ENCODE measurements around the gene CMC2.

Gene CMC2

DNA sequence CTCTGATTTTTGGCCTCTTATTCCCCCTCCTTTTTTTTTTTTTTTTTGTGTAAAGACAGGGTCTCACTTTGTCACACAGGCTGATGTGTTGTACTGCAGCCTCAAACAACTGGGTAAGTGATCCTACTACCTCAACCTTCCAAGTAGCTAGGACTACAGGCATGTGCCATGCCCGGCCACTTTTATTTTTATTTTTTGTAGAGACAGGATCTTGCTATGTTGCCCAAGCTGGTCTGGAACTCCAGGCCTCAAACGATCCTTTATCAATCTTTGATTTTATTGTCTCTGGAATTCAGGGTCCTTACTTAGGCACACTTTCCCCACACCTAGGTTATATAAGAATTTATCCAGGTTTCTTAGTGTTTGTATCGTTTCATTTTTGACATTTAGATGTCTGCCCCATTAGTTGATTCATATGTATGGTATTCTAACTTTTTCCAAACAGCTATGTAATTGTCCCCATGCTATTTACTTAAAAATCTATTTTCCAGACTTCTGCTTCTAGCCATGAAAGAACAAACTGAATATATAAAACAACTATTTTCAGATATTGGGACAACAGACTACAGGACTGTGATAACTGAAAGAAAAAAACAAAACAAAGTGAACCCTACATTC is 13.9 kb downstream of the CMC2 start:
- Histone ChIP-seq H3K36me3 (ENCODE audit: control insufficient read depth in 1 of 2, insufficient read depth in 2 of 2, low read length in 2 of 2) (peaks cover 4 to 7% of the 10 kb centered on the region in 2 experiments), H3K9ac (ENCODE audit: low read length) (no peak overlapping the region), H3K23ac (ENCODE audit: low read length) (no peak overlapping the region), H2AFZ (ENCODE audit: insufficient read depth, low read length, poor library complexity) (no peak overlapping the region), H3K4me2 (ENCODE audit: low read length) (peak overlapping the region; percentile 18), H4K12ac (ENCODE audit: low read depth, low read length) (no peak overlapping the region), H3K4me1 (ENCODE audit: control insufficient read depth in 1 of 2, insufficient read depth in 2 of 2, low read length in 2 of 2) (peaks cover 7% of the 10 kb centered on the region in 2 experiments), H4K91ac (ENCODE audit: low read depth, low read length) (peak overlapping the region; percentile 68), H2AK5ac (ENCODE audit: low read length) (no peak overlapping the region), H3K79me1 (ENCODE audit: low read length) (peaks cover 5% of the 10 kb centered on the region), H3K27ac (ENCODE audit: low read depth, low read length) (peak overlapping the region; percentile 90), H3K4ac (ENCODE audit: low read depth, low read length) (peak overlapping the region; percentile 36), H3K18ac (ENCODE audit: low read length) (no peak overlapping the region), H4K8ac (ENCODE audit: low read depth, low read length) (no peak overlapping the region), H3K27me3 (ENCODE audit: insufficient read depth, low read length) (no peaks in the 10 kb centered on the region), H2BK5ac (ENCODE audit: low read depth, low read length, poor library complexity) (peak overlapping the region; percentile 76), H3K79me2 (ENCODE audit: control insufficient read depth, insufficient read depth, low read length, poor library complexity) (peaks cover 5% of the 10 kb centered on the region), H2BK120ac (ENCODE audit: insufficient read depth, low read length, poor library complexity) (no peak overlapping the region), H3K4me3 (ENCODE audit: low read depth, low read length) (no peak overlapping the region), H2BK12ac (ENCODE audit: low read length) (no peak overlapping the region), H3K9me3 (ENCODE audit: insufficient read depth, low read depth, low read length) (no peaks in the 10 kb centered on the region), H3K14ac (ENCODE audit: low read length) (no peak overlapping the region)
- DNase-seq: peak in 1 of 2 donors; percentile 69
- WGBS (ENCODE audit: extremely low coverage, insufficient coverage, insufficient read length): no CpG with 5 or more reads among the region's 3 CpGs

DNA sequence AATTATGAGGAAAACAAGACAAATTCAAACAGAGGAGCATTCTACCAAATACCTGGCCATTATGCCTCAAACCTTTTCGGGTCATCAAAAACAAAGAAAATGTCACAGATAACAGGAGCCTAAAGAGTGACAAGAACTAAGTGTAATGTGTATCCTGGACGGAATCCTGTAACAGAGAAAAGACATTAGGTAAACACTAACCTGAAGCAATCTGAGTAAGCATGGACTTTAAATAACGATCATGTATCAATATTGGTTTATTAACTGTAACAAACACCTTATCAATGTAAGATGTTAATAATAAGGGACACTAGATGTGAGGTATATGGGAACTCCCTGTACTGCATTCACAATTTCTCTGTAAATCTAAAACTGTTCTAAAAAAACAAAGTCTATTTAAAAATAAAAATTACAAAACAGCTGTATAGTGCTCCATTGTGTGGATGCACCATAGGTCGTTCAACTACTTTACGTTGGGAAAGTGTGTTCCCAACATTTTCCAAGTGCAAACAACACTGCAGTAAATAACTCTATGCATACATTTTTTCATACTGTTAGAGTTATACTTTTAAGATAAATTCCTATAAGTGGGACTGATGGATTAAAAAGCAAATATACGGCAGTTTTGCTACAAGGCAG is 14.8 kb downstream of the CMC2 start:
- H2AK5ac ChIP-seq (ENCODE audit: low read length): no peak overlapping the region
- no peaks in the 10 kb centered on the region for H3K27me3 ChIP-seq (ENCODE audit: insufficient read depth, low read length)
- no peaks in the 10 kb centered on the region for H3K9me3 ChIP-seq (ENCODE audit: insufficient read depth, low read depth, low read length)
- peak overlapping the region; percentile 90 for H3K27ac ChIP-seq (ENCODE audit: low read depth, low read length)
- no peak overlapping the region for H2BK120ac ChIP-seq (ENCODE audit: insufficient read depth, low read length, poor library complexity)
- H4K91ac ChIP-seq (ENCODE audit: low read depth, low read length): no peak overlapping the region
- H3K4me1 ChIP-seq (ENCODE audit: control insufficient read depth in 1 of 2, insufficient read depth in 2 of 2, low read length in 2 of 2): peaks cover 7% of the 10 kb centered on the region in 2 experiments
- H3K79me2 ChIP-seq (ENCODE audit: control insufficient read depth, insufficient read depth, low read length, poor library complexity): peaks cover 5% of the 10 kb centered on the region
- H3K9ac ChIP-seq (ENCODE audit: low read length): no peak overlapping the region
- no peak overlapping the region for H4K8ac ChIP-seq (ENCODE audit: low read depth, low read length)
- no peak overlapping the region for H3K14ac ChIP-seq (ENCODE audit: low read length)
- no peak for DNase-seq
- peaks cover 4 to 7% of the 10 kb centered on the region in 2 experiments for H3K36me3 ChIP-seq (ENCODE audit: control insufficient read depth in 1 of 2, insufficient read depth in 2 of 2, low read length in 2 of 2)
- H3K4me3 ChIP-seq (ENCODE audit: low read depth, low read length): no peak overlapping the region
- no peak overlapping the region for H2BK5ac ChIP-seq (ENCODE audit: low read depth, low read length, poor library complexity)
- H2BK12ac ChIP-seq (ENCODE audit: low read length): no peak overlapping the region
- H3K18ac ChIP-seq (ENCODE audit: low read length): no peak overlapping the region
- H3K4ac ChIP-seq (ENCODE audit: low read depth, low read length): no peak overlapping the region
- WGBS (ENCODE audit: extremely low coverage, insufficient coverage, insufficient read length): no CpG with 5 or more reads among the region's 6 CpGs
- H3K23ac ChIP-seq (ENCODE audit: low read length): no peak overlapping the region
- peaks cover 5% of the 10 kb centered on the region for H3K79me1 ChIP-seq (ENCODE audit: low read length)
- no peak overlapping the region for H4K12ac ChIP-seq (ENCODE audit: low read depth, low read length)
- no peak overlapping the region for H2AFZ ChIP-seq (ENCODE audit: insufficient read depth, low read length, poor library complexity)
- H3K4me2 ChIP-seq (ENCODE audit: low read length): no peak overlapping the region

DNA sequence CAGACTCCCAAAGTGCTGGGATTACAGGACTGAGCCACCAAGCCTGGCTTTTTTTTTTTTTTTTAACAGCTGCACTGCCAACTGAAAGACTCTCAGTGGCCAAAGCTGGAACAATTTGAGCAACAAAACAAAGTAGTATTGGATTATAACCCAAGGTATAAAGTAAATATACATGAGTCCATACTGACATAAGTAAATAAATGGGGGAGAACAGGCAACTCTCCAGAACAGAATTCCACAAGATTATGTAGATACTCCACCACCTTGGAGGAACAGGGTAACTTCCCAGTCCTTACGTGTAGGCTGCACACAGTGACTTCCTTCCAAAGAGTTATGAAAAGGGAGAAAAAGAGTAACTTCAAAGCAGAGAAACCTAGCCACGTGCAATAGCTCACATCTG is 15.7 kb downstream of the CMC2 start:
- peaks cover 5% of the 10 kb centered on the region for H3K79me2 ChIP-seq (ENCODE audit: control insufficient read depth, insufficient read depth, low read length, poor library complexity)
- H3K36me3 ChIP-seq (ENCODE audit: control insufficient read depth in 1 of 2, insufficient read depth in 2 of 2, low read length in 2 of 2): peaks cover 4 to 7% of the 10 kb centered on the region in 2 experiments
- H4K8ac ChIP-seq (ENCODE audit: low read depth, low read length): peak overlapping the region; percentile 10
- peaks cover 9 to 12% of the 10 kb centered on the region in 2 experiments for H3K4me1 ChIP-seq (ENCODE audit: control insufficient read depth in 1 of 2, insufficient read depth in 2 of 2, low read length in 2 of 2)
- peak overlapping the region; percentile 51 for H2BK120ac ChIP-seq (ENCODE audit: insufficient read depth, low read length, poor library complexity)
- peak overlapping the region; percentile 86 for H3K4ac ChIP-seq (ENCODE audit: low read depth, low read length)
- H3K79me1 ChIP-seq (ENCODE audit: low read length): peaks cover 5% of the 10 kb centered on the region
- no peak overlapping the region for H3K23ac ChIP-seq (ENCODE audit: low read length)
- no peaks in the 10 kb centered on the region for H3K27me3 ChIP-seq (ENCODE audit: insufficient read depth, low read length)
- H2AK5ac ChIP-seq (ENCODE audit: low read length): peak overlapping the region; percentile 29
- no peak overlapping the region for H4K12ac ChIP-seq (ENCODE audit: low read depth, low read length)
- peak overlapping the region; percentile 64 for H2BK12ac ChIP-seq (ENCODE audit: low read length)
- H2AFZ ChIP-seq (ENCODE audit: insufficient read depth, low read length, poor library complexity): no peak overlapping the region
- no peak overlapping the region for H2BK5ac ChIP-seq (ENCODE audit: low read depth, low read length, poor library complexity)
- no peak overlapping the region for H3K27ac ChIP-seq (ENCODE audit: low read depth, low read length)
- no peak for DNase-seq
- H4K91ac ChIP-seq (ENCODE audit: low read depth, low read length): peak overlapping the region; percentile 6
- H3K9ac ChIP-seq (ENCODE audit: low read length): no peak overlapping the region
- H3K14ac ChIP-seq (ENCODE audit: low read length): no peak overlapping the region
- no peak overlapping the region for H3K4me2 ChIP-seq (ENCODE audit: low read length)
- H3K9me3 ChIP-seq (ENCODE audit: insufficient read depth, low read depth, low read length): no peaks in the 10 kb centered on the region
- no CpG with 5 or more reads among the region's 2 CpGs for WGBS (ENCODE audit: extremely low coverage, insufficient coverage, insufficient read length)
- no peak overlapping the region for H3K4me3 ChIP-seq (ENCODE audit: low read depth, low read length)
- no peak overlapping the region for H3K18ac ChIP-seq (ENCODE audit: low read length)

DNA sequence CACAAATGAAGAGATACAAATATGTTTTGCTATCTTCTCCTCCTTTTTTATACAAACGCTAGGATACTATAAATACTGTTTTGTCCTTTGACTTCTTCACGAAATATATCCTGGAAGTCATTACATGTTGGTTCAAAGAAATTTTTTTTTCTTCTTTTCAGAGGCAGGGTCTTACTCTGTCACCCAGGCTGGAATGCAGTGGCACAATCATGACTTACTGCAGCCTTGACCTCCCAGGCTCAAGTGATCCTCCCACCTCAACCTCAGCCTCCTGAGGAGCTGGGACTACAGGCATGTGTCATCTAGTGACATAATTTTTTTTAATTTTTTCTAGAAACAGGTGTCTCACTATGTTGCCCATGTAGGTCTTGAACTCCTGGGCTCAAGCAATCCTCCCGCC is 16.1 kb downstream of the CMC2 start:
- peaks cover 5% of the 10 kb centered on the region for H3K79me1 ChIP-seq (ENCODE audit: low read length)
- H4K12ac ChIP-seq (ENCODE audit: low read depth, low read length): no peak overlapping the region
- H3K18ac ChIP-seq (ENCODE audit: low read length): no peak overlapping the region
- no peak overlapping the region for H3K4me3 ChIP-seq (ENCODE audit: low read depth, low read length)
- no peaks in the 10 kb centered on the region for H3K27me3 ChIP-seq (ENCODE audit: insufficient read depth, low read length)
- no peak overlapping the region for H3K4ac ChIP-seq (ENCODE audit: low read depth, low read length)
- H3K23ac ChIP-seq (ENCODE audit: low read length): no peak overlapping the region
- no peak overlapping the region for H3K27ac ChIP-seq (ENCODE audit: low read depth, low read length)
- H3K79me2 ChIP-seq (ENCODE audit: control insufficient read depth, insufficient read depth, low read length, poor library complexity): peaks cover 5% of the 10 kb centered on the region
- no CpG with 5 or more reads among the region's 3 CpGs for WGBS (ENCODE audit: extremely low coverage, insufficient coverage, insufficient read length)
- no peak overlapping the region for H3K4me2 ChIP-seq (ENCODE audit: low read length)
- H2AK5ac ChIP-seq (ENCODE audit: low read length): no peak overlapping the region
- H3K36me3 ChIP-seq (ENCODE audit: control insufficient read depth in 1 of 2, insufficient read depth in 2 of 2, low read length in 2 of 2): peaks cover 4 to 7% of the 10 kb centered on the region in 2 experiments
- H4K8ac ChIP-seq (ENCODE audit: low read depth, low read length): no peak overlapping the region
- peaks cover 10 to 14% of the 10 kb centered on the region in 2 experiments for H3K4me1 ChIP-seq (ENCODE audit: control insufficient read depth in 1 of 2, insufficient read depth in 2 of 2, low read length in 2 of 2)
- no peak overlapping the region for H3K14ac ChIP-seq (ENCODE audit: low read length)
- no peaks in the 10 kb centered on the region for H3K9me3 ChIP-seq (ENCODE audit: insufficient read depth, low read depth, low read length)
- H2AFZ ChIP-seq (ENCODE audit: insufficient read depth, low read length, poor library complexity): no peak overlapping the region
- H2BK12ac ChIP-seq (ENCODE audit: low read length): no peak overlapping the region
- no peak overlapping the region for H3K9ac ChIP-seq (ENCODE audit: low read length)
- H2BK120ac ChIP-seq (ENCODE audit: insufficient read depth, low read length, poor library complexity): no peak overlapping the region
- no peak overlapping the region for H4K91ac ChIP-seq (ENCODE audit: low read depth, low read length)
- no peak for DNase-seq
- H2BK5ac ChIP-seq (ENCODE audit: low read depth, low read length, poor library complexity): no peak overlapping the region
